HEK293T (cell line): ENCODE data around the gene HES2.
"Not testable (repeated sequence)": the region's sequence is repeated elsewhere in the genome, so short reads cannot be mapped to it uniquely, and the experiment has no call there.

Source experiments
- CTCF ChIA-PET: fragments of 350-600 bp; formaldehyde crosslinking; extraction: SDS; loops from one replicate; lab custom pipeline; 2021; ENCODE audit warnings: antibody characterized with exemption, inconsistent platforms; lab: Yijun Ruan, JAX
- POLR2A ChIA-PET: fragments of 350-600 bp; formaldehyde crosslinking; extraction: SDS; loops from one replicate; lab custom pipeline; 2020; ENCODE audit warnings: antibody characterized with exemption, inconsistent platforms; lab: Yijun Ruan, JAX
- DNase-seq: peaks from one replicate; pipeline ENCODE4 v3.0.0; 2012; ENCODE audit warnings: mixed read lengths; ENCODE audit errors: extremely low spot score
- ARNT ChIP-seq: fragments of 450-650 bp; IDR thresholded peaks from 2 replicates; pipeline ENCODE4 v1.6.1; 2017; ENCODE audit warnings: mild to moderate bottlenecking
- BHLHE40 ChIP-seq: fragments of 450-650 bp; IDR thresholded peaks from 2 replicates; pipeline ENCODE4 v1.6.1; 2016; ENCODE audit warnings: mild to moderate bottlenecking, moderate library complexity, borderline replicate concordance
- CTBP1 ChIP-seq: fragments of 450-650 bp; IDR thresholded peaks from 2 replicates; pipeline ENCODE4 v1.6.1; 2016; ENCODE audit warnings: borderline replicate concordance
- ELF4 ChIP-seq: fragments of 450-650 bp; IDR thresholded peaks from 2 replicates; pipeline ENCODE4 v1.6.1; 2017; ENCODE audit warnings: antibody characterized with exemption
- FOXA1 ChIP-seq: fragments of 450-650 bp; IDR thresholded peaks from 2 replicates; pipeline ENCODE4 v1.6.1; 2016; ENCODE audit warnings: mild to moderate bottlenecking
- FOXK2 ChIP-seq: fragments of 450-650 bp; IDR thresholded peaks from 2 replicates; pipeline ENCODE4 v1.6.1; 2016; ENCODE audit warnings: mild to moderate bottlenecking
- FOXM1 ChIP-seq: fragments of 450-650 bp; IDR thresholded peaks from 2 replicates; pipeline ENCODE4 v1.6.1; 2017; ENCODE audit warnings: mild to moderate bottlenecking, borderline replicate concordance
- HDGF ChIP-seq: fragments of 450-650 bp; IDR thresholded peaks from 2 replicates; pipeline ENCODE4 v1.6.1; 2017; ENCODE audit warnings: antibody characterized with exemption, borderline replicate concordance
- L3MBTL2 ChIP-seq: fragments of 450-650 bp; conservative IDR thresholded peaks from 2 replicates; pipeline ENCODE4 v1.6.1; 2016; ENCODE audit warnings: mild to moderate bottlenecking
- LEF1 ChIP-seq: fragments of 450-650 bp; IDR thresholded peaks from 2 replicates; pipeline ENCODE4 v1.6.1; 2017; ENCODE audit warnings: mild to moderate bottlenecking, borderline replicate concordance
- NFRKB ChIP-seq: fragments of 450-650 bp; IDR thresholded peaks from 2 replicates; pipeline ENCODE4 v1.6.1; 2016; ENCODE audit warnings: mild to moderate bottlenecking, moderate library complexity
- PKNOX1 ChIP-seq: fragments of 450-650 bp; IDR thresholded peaks from 2 replicates; pipeline ENCODE4 v1.6.1; 2016
- SP1 ChIP-seq: fragments of 450-650 bp; IDR thresholded peaks from 2 replicates; pipeline ENCODE4 v1.6.1; 2017
- SUZ12 ChIP-seq: fragments of 450-650 bp; IDR thresholded peaks from 2 replicates; pipeline ENCODE4 v1.6.1; 2016; ENCODE audit warnings: mild to moderate bottlenecking
- TARDBP ChIP-seq: fragments of 450-650 bp; IDR thresholded peaks from 2 replicates; pipeline ENCODE4 v1.6.1; 2016
- ZNF384 ChIP-seq: fragments of 450-650 bp; IDR thresholded peaks from 2 replicates; pipeline ENCODE4 v1.6.1; 2016

The HES2 gene

GRCh38 chr1:6462412-6463119 is 42.8 kb upstream of the HES2 start:
- no peak for DNase-seq
- ChIA-PET POLR2A (no interaction called here), CTCF (interaction anchor here (1.6 kb wide), 1 partner anchor 9 kb away, joined by 4 read pairs; no protein-coding TSS in a partner anchor)
- TF ChIP-seq LEF1, result no peak

GRCh38 chr1:6461538-6462411 is 42.1 kb upstream of the HES2 start:
- TF ChIP-seq L3MBTL2, result no peak
- no peak for TF ChIP-seq FOXA1
- no peak for TF ChIP-seq SUZ12
- TF ChIP-seq LEF1, result no peak
- no peak for TF ChIP-seq NFRKB
- no peak for TF ChIP-seq CTBP1
- no peak for TF ChIP-seq HDGF
- no peak for TF ChIP-seq FOXM1
- no peak for TF ChIP-seq PKNOX1
- no peak for TF ChIP-seq ARNT
- no peak for TF ChIP-seq SP1
- TF ChIP-seq ZNF384, result no peak
- no peak for TF ChIP-seq ELF4
- ChIA-PET CTCF (interaction anchor here (0.6 to 1.6 kb wide), 3 partner anchors 10 to 19 kb away, joined by 3 to 4 read pairs (median 4); no protein-coding TSS in a partner anchor), POLR2A (no interaction called here)
- no peak for DNase-seq

GRCh38 chr1:6461051-6461530 is 41.4 kb upstream of the HES2 start:
- no peak for TF ChIP-seq ELF4
- no peak for TF ChIP-seq LEF1
- no peak for TF ChIP-seq ZNF384
- no peak for TF ChIP-seq NFRKB
- no peak for TF ChIP-seq L3MBTL2
- TF ChIP-seq BHLHE40, result no peak
- no peak for TF ChIP-seq TARDBP
- TF ChIP-seq FOXK2, result no peak
- TF ChIP-seq FOXA1, result no peak
- no peak for TF ChIP-seq ARNT
- no peak for TF ChIP-seq PKNOX1
- TF ChIP-seq FOXM1, result no peak
- TF ChIP-seq SUZ12, result no peak
- DNase-seq, result no peak
- ChIA-PET POLR2A (no interaction called here), CTCF (interaction anchor here (0.6 to 1.1 kb wide), 2 partner anchors 11 to 19 kb away, joined by 3 to 4 read pairs; no protein-coding TSS in a partner anchor)

- no peak for DNase-seq
- POLR2A ChIA-PET, result no interaction called here
- CTCF ChIA-PET, result interaction anchor here (1.1 kb wide), 1 partner anchor 12 kb away, joined by 3 read pairs; no protein-coding TSS in a partner anchor
- no peak for TF ChIP-seq FOXA1
- no peak for TF ChIP-seq NFRKB
- no peak for TF ChIP-seq BHLHE40
- TF ChIP-seq ARNT, result no peak
- TF ChIP-seq TARDBP, result no peak
- no peak for TF ChIP-seq CTBP1
- no peak for TF ChIP-seq HDGF
- TF ChIP-seq FOXK2, result no peak
- no peak for TF ChIP-seq ELF4
- TF ChIP-seq FOXM1, result no peak
- no peak for TF ChIP-seq SUZ12
- no peak for TF ChIP-seq SP1
Measured at GRCh38 chr1:6460301-6461050, 40.8 kb upstream of the HES2 start.

GRCh38 chr1:6459850-6460265 is 40.1 kb upstream of the HES2 start:
- POLR2A ChIA-PET, result no interaction called here
- no peak for TF ChIP-seq BHLHE40
- TF ChIP-seq TARDBP, result no peak
- CTCF ChIA-PET, result no interaction called here

GRCh38 chr1:6456800-6457466 is 37.2 kb upstream of the HES2 start:
- DNase-seq, result no peak
- no peak for TF ChIP-seq SP1
- no peak for TF ChIP-seq FOXK2
- no peak for TF ChIP-seq TARDBP
- TF ChIP-seq LEF1, result no peak
- no peak for TF ChIP-seq SUZ12
- TF ChIP-seq ELF4, result no peak
- no peak for TF ChIP-seq HDGF
- TF ChIP-seq CTBP1, result no peak
- no peak for TF ChIP-seq ARNT
- TF ChIP-seq NFRKB, result no peak
- no peak for TF ChIP-seq BHLHE40
- no peak for TF ChIP-seq ZNF384
- TF ChIP-seq FOXM1, result no peak
- no peak for TF ChIP-seq FOXA1
- TF ChIP-seq L3MBTL2, result no peak
- no peak for TF ChIP-seq PKNOX1
- ChIA-PET POLR2A (no interaction called here), CTCF (interaction anchor here (0.9 to 1.0 kb wide), 2 partner anchors 19 to 32 kb away, joined by 3 read pairs; no protein-coding TSS in a partner anchor)

More at GRCh38 chr1:6459850-6460265, 40.1 kb upstream of the HES2 start:
- DNase-seq, result no peak

- POLR2A ChIA-PET, DNase-seq: not testable (repeated sequence)
- CTCF ChIA-PET, result interaction anchor here (0.9 to 1.0 kb wide), 2 partner anchors 18 to 33 kb away, joined by 3 read pairs; no protein-coding TSS in a partner anchor
Measured at GRCh38 chr1:6455752-6456520, 36.2 kb upstream of the HES2 start.
